Fibroblast of mammary gland (primary cell): Measurements from ENCODE around the gene PLXNC1.

Source experiments
- DNase-seq: peaks from one replicate; pipeline ENCODE4 v3.0.0-alpha.2; 2010; ENCODE audit warnings: low read depth
- H3K4me3 ChIP-seq: 2 replicates; pipeline ENCODE4 v1.5.1; 2011; ENCODE audit warnings: low read depth, mild to moderate bottlenecking, low read length, moderate library complexity; ENCODE audit not compliant: control insufficient read depth
- TF ChIP-seq, protein P1 (sequence below): conservative IDR thresholded peaks from 2 replicates; pipeline ENCODE4 v1.5.1; 2011; ENCODE audit warnings: low read depth, low read length, inconsistent platforms; ENCODE audit not compliant: control insufficient read depth, insufficient read depth

PLXNC1 gene

DNA sequence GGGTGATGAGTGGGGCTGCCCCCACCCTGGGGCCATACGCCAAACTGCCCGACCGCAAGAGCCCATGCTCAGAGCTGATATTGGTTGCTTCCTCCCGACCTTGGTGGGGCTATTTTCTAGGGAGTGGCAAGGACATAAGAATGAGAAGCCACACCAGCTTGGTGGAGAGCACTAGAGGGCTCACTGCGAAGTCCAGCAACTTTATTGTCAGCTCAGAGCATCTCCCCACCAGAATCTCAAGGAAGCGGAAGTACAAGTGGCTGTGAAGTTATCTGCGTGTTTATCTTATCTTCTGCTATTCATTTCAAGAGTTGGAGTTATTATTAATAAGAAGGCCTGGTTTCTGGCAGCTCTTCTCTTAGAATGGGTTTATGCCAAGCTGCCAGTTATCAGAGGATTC, 4.9 kb upstream of the PLXNC1 start:
- DNase-seq: no peak
- H3K4me3 ChIP-seq: no peak overlapping the region
- TF ChIP-seq, protein P1, sequence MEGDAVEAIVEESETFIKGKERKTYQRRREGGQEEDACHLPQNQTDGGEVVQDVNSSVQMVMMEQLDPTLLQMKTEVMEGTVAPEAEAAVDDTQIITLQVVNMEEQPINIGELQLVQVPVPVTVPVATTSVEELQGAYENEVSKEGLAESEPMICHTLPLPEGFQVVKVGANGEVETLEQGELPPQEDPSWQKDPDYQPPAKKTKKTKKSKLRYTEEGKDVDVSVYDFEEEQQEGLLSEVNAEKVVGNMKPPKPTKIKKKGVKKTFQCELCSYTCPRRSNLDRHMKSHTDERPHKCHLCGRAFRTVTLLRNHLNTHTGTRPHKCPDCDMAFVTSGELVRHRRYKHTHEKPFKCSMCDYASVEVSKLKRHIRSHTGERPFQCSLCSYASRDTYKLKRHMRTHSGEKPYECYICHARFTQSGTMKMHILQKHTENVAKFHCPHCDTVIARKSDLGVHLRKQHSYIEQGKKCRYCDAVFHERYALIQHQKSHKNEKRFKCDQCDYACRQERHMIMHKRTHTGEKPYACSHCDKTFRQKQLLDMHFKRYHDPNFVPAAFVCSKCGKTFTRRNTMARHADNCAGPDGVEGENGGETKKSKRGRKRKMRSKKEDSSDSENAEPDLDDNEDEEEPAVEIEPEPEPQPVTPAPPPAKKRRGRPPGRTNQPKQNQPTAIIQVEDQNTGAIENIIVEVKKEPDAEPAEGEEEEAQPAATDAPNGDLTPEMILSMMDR: no peak

DNA sequence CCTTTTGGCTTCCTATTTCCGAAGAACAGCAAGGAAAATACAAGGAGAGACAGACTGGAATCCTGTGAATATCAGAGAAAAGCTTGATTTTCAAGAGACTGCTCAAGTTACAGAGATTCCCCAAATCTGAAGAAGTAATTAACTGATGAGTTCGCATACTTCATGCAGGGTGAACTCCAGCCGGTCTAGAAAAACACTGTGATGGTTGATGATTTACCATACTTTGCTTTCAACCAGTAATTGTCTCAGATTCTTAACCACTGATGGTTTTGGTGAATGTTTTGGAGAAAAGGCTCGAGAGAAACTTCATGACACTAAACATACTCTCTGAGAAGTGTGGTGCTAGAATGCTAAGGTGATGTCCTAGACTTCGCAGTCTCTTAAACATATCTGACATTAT, 4.4 kb upstream of the PLXNC1 start:
- DNase-seq: no peak
- TF ChIP-seq, protein P1: no peak
- H3K4me3 ChIP-seq: no peak overlapping the region

DNA sequence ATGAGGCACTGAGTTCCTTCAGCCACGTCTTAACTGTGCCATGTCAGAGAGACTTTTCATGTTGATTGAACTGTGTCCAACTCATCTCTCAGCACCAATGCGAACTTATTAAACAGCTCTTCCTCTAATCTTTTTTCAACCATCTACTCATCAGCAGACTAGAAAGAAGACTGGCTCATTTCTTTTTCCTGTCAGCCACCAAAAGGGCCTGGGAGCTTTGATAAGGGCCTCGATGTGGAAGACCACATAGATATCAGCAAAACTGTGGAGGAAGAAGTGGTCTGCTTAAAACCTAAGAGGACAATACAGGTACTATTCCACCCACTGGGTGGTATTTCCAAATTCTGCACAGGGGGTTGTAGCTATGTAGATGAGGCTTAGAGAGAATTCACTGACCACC, 3.6 kb upstream of the PLXNC1 start:
- H3K4me3 ChIP-seq: no peak overlapping the region
- no peak for DNase-seq
- TF ChIP-seq, protein P1: no peak

DNA sequence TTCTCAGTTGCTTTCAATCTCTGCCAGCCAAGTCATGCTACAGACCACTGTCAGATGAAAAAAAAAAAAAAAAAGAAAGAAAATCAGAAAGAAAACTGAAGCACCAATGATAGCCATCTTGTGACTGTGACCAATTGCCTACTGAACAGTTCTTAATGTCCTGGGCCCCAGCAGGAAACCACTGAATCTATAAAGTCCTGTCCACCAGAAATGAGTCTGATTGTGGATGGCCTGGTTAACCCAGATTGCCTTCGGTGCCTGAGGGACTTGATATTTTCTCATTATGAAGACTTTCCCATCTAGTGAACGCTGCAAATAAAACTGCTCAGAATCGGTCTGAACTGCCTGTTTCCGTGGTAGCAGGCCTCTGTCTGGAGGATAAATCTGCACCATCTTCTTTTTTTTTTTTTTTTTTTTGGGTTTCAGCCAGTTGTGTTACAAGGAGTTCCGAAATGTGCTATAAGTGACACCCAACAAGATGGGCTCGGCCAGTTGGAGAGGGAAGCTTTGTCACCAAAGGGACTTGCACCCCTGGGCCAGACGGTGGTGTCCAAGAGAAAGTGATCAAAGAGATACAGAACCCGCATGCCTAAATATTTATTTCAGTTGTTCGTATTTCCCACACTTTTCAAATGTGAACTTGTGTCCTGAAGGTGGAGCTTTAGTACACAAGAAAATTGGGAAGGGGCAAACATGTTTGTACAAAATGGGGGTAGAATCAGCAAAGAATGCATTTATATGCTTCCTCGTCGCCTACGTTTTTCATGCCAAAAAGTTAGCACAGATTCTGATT, 3.0 kb upstream of the PLXNC1 start:
- no peak overlapping the region for H3K4me3 ChIP-seq
- peak; percentile 68 for DNase-seq
- TF ChIP-seq, protein P1: peak; percentile 42

DNA sequence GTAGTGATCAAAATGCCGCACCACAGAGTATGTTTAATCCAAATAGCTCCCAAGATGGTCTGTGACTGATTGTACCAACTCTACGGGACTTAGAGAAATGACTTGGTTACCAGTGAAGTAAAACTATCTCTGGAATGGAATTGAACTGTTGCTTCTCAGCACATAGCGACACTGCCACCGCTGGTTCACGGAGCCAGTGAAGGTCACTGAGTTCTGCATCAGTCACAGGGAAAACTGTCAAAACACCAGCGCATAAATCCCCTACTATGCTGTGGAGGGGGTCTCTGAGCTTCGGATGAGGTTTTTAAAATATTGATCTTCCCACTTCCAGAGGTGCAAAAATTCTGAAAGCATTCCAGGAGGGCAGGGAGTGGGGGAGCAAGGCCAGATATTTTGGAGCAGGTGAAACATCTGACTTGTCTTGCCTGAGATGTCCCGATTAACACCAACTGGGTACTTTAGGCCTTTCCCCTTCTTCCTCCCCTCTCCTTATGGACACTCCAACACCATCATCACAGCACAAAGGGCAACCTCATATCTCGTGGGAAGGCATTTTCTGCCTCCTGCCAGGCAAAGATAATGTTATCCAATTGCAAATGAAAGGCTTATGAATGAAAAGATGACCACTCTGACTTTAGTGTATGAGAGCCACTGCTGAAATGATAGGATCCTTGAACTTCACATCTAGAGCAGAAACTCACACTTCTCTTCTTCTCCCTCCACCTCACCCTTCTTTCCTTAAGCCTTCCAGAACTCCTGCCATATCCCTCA, 2.0 kb upstream of the PLXNC1 start:
- TF ChIP-seq, protein P1: no peak
- DNase-seq: no peak
- H3K4me3 ChIP-seq: no peak overlapping the region

DNA sequence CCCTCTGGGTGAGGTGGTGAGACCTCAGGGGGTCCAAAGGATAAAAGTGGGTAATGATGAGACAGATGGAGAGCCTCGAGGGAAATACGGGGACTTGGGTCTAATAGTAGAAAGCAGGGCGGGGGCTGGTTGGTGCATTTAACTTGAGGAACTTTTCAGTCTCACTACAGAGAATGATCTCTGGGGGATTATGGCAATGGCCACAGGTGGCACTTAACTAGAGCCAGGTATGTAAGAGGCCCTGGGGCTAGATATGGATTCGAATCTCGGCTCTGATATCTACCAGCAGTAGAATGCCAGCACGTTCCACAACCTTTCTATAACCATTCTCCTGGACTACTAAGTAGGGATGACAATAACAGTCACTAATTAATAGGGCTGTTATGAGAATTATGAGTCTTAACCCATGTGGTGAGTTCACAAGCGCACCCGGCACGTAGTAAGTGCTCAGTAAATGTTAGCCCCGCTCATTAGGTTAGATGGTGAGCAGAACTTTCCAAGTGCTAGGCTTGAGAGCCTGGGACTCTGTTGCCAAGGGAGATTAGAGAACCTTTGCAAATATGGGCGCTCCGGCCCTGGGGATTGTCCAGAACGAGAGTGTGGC, 888 bp upstream of the PLXNC1 start:
- TF ChIP-seq, protein P1: no peak
- DNase-seq: no peak
- H3K4me3 ChIP-seq: no peak overlapping the region
